BE2C (cell line): ENCODE measurements around the gene PPP1R12C.

ENCODE experiments used
- DNase-seq: peaks from one replicate; pipeline ENCODE4 v3.0.0-alpha.2; 2020
- H3K27me3 ChIP-seq: fragments of 250-450 bp; sonication (Bioruptor Pico); 2 replicates; pipeline ENCODE4 v1.5.1; 2020; ENCODE audit warnings: mild to moderate bottlenecking
- H3K36me3 ChIP-seq: fragments of 250-450 bp; sonication (Bioruptor Pico); 2 replicates; pipeline ENCODE4 v1.5.1; 2020; ENCODE audit warnings: mild to moderate bottlenecking
- H3K4me1 ChIP-seq: fragments of 250-450 bp; sonication (Bioruptor Pico); 2 replicates; pipeline ENCODE4 v1.5.1; 2020
- H3K4me3 ChIP-seq: 2 replicates; pipeline ENCODE4 v1.5.1; 2011; ENCODE audit warnings: low read depth, low read length
- H3K9me3 ChIP-seq: fragments of 250-450 bp; sonication (Bioruptor Pico); 2 replicates; pipeline ENCODE4 v1.5.1; 2020
- CTCF ChIP-seq: IDR thresholded peaks from 2 replicates; pipeline ENCODE4 v1.5.1; 2012; ENCODE audit warnings: mild to moderate bottlenecking, low read depth, low read length

Gene PPP1R12C

GRCh38 chr19:55114566-55115145, 2.8 kb downstream of the PPP1R12C start:
- Histone ChIP-seq H3K27me3 (peaks cover under 1% of the 10 kb centered on the region), H3K9me3 (no peaks in the 10 kb centered on the region), H3K36me3 (0 out of 2 replicates have a peak, but pooled peaks cover 2% of the 10 kb centered on the region), H3K4me1 (no peaks in the 10 kb centered on the region), H3K4me3 (no peak overlapping the region)
- TF ChIP-seq CTCF = no peak
- no peak for DNase-seq

GRCh38 chr19:55113570-55114039, 3.8 kb downstream of the PPP1R12C start:
- no peaks in the 10 kb centered on the region for H3K27me3 ChIP-seq
- H3K4me1 ChIP-seq = no peaks in the 10 kb centered on the region
- H3K36me3 ChIP-seq = peaks cover 9% of the 10 kb centered on the region
- H3K9me3 ChIP-seq = no peaks in the 10 kb centered on the region
- DNase-seq = no peak
- no peak overlapping the region for H3K4me3 ChIP-seq
- TF ChIP-seq CTCF = no peak

GRCh38 chr19:55112777-55113569, 4.5 kb downstream of the PPP1R12C start:
- DNase-seq = no peak
- H3K9me3 ChIP-seq = no peaks in the 10 kb centered on the region
- no peak overlapping the region for H3K4me3 ChIP-seq
- H3K36me3 ChIP-seq = peaks cover 9% of the 10 kb centered on the region
- H3K4me1 ChIP-seq = no peaks in the 10 kb centered on the region
- TF ChIP-seq CTCF = no peak
- no peaks in the 10 kb centered on the region for H3K27me3 ChIP-seq

GRCh38 chr19:55112246-55112776, 5.1 kb downstream of the PPP1R12C start:
- Histone ChIP-seq H3K27me3 (no peaks in the 10 kb centered on the region), H3K36me3 (peaks cover 9% of the 10 kb centered on the region), H3K9me3 (no peaks in the 10 kb centered on the region), H3K4me1 (no peaks in the 10 kb centered on the region), H3K4me3 (no peak overlapping the region)
- DNase-seq = no peak
- TF ChIP-seq CTCF = no peak

GRCh38 chr19:55111238-55111831, 6.1 kb downstream of the PPP1R12C start:
- no peaks in the 10 kb centered on the region for H3K4me1 ChIP-seq
- DNase-seq = no peak
- no peak for TF ChIP-seq CTCF

More at GRCh38 chr19:55111238-55111831, 6.1 kb downstream of the PPP1R12C start:
- no peaks in the 10 kb centered on the region for H3K27me3 ChIP-seq
- H3K4me3 ChIP-seq = no peak overlapping the region
- peaks cover 9% of the 10 kb centered on the region for H3K36me3 ChIP-seq
- no peaks in the 10 kb centered on the region for H3K9me3 ChIP-seq
